ENCODE measurements around the gene TRUB2.

GRCh38 chr9:128286440-128286839 lies 35.8 kb downstream of the TRUB2 start:
- TF ChIP-seq CTCF (IDR thresholded peaks at IDR 0.05; ENCODE audit: poor library complexity) (no peak), EZH2 (IDR thresholded peaks at IDR 0.05; ENCODE audit: borderline replicate concordance) (no peak)

Data from hepatocyte (in vitro differentiated cells).